HG02973 (cell line): ENCODE data around the gene CAPN8.
"Not testable (repeated sequence)": the region's sequence is repeated elsewhere in the genome, so short reads cannot be mapped to it uniquely, and the experiment has no call there.

Experiments
- ATAC-seq: cut with Tn5 transposase; IDR thresholded peaks from one replicate; pipeline ENCODE4 v1.9.1; 2021; ENCODE audit warnings: moderate library complexity; ENCODE audit not compliant: unreplicated experiment

The CAPN8 gene

DNA sequence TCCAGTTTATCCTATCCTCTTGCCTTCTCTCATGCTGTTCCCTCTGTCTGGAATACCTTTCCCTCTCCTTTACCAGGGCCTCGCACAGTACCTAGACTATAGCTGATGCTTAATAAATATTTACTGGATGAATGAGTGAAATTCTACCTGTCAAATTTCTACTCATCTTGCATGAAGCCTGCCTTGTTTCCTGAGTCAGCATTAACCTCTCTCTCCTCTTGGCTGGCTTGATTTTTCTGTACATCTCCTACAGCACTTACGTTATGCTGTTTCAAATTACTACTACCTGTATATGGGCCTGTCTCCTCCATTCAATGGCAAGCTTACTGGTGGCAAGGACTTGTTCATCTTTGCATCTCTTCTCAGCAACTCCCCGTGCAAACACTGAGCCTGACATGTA, 130.8 kb downstream of the CAPN8 start:
- no peak for ATAC-seq

DNA sequence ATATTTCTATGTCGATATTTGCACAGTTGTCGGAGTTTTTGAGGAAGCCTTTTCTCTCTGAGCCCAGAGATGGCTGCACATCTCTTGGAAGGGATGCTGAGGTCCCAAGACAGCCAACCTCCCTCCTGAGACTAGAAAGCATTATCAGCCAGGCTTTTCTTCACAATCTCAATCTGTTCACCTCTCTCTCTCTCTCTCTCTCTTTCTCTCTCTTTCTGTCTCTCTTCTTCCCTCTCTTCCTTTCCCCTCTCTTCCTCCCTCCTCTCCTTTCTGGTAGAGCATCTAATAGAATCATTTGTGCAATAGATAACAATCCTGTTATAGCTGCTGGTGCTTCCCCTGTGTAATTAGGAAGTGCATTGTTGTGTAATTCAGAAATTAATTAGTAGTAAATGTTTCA, 131.8 kb downstream of the CAPN8 start:
- no peak for ATAC-seq

DNA sequence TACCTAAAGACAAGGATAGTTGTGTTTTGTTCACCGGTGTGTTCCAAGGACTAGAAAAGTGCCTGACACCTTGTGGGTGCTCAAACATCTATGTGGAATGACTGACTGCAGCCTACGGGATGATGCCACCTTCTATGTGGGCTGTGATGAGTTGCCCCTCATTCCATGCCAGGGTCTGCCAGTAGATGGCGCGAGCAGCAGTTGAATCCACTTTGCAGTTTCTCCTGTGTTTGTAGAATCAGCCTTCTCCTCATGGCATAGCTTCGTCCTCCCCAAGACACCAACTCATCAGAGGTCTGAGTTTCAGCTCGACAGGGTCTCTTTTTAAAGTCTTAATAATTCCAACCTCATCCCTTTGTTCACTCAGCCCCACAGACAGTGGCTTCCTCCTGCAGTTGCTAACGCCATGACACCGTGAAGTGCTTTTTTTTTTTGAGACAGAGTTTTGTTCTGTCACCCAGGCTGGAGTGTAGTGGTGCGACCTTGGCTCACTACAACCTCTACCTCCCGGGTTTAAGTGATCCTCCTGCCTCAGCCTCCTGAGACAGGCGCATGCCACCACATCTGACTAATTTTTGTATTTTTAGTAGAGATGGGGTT, 133.7 kb downstream of the CAPN8 start:
- no peak for ATAC-seq

DNA sequence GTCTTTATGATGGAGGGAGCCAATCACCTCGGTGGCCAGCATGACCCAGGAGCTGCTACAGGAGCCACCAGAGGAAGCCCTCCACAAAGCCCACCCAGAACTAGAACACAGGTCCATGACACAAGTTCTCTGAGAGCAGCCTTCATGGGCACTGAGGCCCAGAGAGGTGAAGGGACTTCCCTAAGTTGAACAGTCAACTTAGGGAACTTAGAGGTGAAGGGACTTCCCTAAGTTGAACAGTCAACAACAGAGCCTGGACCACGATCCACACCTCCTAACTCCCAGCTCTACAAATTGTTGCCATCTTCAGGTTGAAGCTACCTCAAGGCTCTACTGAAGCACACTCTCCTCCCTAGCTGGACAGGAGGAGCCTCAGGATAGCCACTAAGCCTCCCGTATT, 139.5 kb downstream of the CAPN8 start:
- ATAC-seq, result no peak

DNA sequence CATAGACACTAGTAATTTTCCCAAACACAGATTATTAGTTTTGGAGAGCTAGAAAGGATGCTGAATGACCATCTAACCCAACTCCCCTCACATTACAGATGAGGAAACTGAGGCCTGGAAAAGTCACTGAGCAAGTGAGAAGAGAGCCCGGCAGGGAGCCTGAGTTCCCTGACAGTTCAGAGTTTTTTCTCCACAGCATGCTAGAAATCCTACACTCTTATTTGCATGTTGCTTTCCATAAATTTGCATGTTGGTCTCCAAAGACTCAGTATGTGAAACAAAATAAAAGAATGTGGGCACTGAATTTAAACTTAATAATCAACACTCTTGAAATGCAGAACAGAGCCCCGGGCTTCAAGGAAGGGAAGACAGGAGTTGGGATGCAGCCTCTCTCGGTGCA, 140.0 kb downstream of the CAPN8 start:
- ATAC-seq, result no peak

DNA sequence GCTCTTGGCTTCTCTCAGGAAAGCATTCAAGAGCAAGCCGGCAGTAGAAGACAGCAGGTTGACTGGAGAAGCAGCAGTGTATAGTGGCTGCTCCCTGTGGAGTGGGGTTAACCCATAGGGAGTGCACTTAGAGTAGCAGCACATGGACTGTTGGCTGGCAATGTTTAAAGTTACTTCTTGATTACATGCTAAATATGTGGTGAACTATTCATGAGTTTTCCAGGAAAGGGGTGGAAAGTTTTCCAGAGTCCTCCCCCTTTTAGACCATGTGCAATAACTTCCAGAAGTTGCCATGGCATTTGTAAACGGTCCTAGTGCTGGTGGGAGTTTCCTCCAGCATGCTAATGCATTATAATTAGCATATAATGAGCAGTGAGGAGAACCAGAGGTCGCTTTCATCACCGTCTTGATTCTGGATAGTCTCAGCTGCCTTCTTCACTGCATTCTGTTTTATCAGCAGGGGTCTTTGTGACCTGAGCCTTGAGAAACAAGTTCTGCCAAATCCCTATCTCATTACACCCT, 140.5 kb downstream of the CAPN8 start:
- ATAC-seq, result no peak

DNA sequence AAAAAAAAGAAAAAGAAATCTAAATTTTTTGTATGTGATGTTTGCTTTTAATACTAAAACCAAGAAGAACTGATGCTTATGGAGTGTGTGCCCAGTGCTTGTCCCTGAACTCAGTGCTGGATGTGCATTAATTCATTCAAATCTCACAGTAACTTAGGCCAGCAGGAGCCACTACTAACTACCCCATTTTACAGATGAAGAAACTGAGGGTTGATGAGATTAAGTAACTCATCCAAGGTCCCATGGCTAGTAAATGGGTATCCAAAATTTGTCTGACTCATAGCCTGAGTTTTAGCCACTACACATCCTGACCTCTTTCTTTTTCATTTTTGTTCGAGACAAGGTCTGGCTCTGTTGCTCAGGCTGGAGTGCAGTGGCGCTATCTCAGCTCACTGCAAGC, 144.4 kb downstream of the CAPN8 start:
- no peak for ATAC-seq

DNA sequence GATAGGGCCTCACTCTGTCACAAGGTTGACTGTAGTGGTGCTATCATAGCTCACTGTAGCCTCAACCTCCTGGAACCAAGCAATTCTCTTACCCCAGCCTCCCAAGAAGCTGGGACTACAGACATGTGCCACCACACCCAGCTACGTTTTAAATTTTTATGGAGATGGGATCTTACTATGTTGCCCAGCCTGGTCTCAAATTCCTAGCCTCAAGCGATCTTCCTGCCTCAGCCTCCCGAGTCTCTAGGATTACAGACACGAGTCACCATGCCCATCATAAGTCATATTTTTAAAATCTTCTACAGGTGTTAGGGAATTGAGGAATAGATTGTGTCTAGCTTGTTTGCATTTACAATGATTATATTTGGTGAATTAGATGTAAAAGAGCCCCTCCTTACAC, 145.3 kb downstream of the CAPN8 start:
- ATAC-seq, result no peak

DNA sequence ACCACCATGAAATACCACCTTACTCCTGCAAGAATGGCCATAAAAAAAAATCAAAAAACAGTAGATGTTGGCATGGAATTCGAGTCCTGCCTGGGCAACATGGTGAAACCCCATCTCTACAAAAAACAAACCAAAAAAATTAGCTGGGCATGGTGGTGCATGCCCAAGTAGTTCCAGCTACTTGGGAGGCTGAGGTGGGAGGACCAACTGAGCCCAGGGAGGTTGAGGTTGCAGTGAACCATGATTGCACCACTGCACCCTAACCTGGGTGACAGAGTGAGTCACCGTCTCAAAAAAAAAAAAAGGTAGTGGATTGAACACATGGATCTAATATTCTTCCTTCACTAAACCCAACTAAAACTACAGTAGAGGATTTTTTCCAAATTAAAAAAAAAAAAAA, 146.4 kb downstream of the CAPN8 start:
- ATAC-seq, result no peak

DNA sequence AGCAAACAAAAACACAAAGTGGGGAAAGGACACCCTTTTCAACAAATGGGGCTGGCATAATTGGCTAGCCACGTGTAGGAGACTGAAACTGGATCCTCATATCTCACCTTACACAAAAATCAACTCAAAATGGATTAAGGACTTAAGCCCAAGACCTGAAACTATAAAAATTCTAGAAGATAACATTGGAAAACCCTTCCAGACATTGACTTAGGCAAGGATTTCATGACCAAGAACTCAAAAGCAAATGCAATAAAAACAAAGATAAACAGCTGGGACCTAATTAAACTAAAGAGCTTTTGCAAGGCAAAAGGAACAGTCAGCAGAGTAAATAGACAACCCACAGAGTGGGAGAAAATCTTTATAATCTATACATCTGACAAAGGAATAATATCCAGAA, 146.9 kb downstream of the CAPN8 start:
- ATAC-seq, result not testable (repeated sequence)

DNA sequence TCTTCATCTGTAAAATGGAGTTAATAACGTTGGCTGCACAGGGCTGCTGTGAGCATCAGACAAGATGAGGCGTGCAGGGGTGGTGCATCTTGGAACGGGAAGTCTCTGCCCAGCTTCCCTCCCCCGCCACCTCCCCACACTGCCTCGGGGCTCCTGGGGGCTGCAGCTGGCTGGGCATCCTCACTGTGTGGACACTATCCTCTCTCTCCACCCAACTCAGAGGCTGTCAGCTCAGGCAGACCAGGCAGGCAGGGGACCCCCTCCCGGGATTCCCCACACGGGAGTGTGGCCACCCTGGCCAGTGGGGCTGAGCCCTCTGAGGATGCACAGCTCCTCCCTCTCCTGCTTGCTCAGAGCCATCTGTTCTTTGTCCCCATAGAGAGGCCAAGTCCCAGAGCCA, 149.6 kb downstream of the CAPN8 start:
- ATAC-seq, result no peak

DNA sequence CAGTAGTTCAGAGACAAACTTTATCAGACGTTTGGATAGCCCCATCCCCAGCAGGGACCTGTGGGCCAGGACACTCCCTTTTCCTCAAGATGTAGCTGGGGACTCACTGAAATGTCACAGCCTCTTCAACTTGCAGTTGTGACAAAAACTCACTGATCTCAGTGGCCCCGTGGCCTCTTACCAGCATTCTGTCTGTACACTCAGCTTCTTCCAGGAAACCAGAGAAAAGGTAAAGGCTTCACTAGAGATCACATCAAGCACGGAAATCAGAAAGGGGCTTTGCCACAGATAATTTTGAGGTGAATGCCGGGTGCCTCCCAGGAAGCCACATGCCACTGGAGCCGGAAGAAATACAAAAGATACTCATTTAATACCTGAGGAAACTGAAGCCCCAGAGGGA, 150.1 kb downstream of the CAPN8 start:
- no peak for ATAC-seq

DNA sequence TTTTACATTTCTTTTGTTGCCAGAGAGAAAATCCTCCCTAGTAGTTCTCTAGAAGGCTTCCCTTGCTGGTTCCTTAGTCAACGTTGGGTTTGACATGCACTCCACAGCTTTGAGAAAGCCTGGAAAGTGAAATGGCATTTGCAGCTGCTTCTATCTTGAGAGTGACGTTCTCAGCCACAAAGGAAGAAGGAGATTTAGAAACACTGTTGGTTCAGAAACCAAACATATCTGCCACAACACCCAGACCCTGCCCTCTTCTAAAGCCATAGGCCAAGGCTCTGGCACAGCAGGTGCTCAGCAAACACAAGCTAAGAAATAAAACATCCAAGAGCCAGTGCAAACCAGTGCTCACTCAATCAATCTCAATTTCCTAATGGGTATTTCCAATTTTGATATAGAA, 150.9 kb downstream of the CAPN8 start:
- ATAC-seq, result no peak

DNA sequence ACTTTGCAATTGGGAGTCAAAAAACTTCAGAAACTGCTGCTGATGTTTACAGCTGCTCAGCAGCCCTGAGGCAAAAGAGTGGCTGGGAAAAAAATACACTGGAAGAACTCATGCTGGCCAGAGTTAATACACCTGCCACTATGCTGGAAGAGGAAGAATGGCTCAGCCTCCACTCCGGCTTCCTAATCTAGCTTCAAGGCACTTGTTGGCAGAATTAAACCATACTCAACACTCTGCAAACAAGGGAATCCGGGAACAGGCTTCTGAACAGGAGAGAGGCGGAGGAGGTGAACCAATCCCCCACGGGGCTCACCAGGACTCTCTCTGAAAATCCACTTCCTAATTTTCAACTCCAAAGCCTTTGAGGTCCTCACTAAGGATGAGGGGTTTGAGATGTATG, 152.2 kb downstream of the CAPN8 start:
- ATAC-seq, result no peak

DNA sequence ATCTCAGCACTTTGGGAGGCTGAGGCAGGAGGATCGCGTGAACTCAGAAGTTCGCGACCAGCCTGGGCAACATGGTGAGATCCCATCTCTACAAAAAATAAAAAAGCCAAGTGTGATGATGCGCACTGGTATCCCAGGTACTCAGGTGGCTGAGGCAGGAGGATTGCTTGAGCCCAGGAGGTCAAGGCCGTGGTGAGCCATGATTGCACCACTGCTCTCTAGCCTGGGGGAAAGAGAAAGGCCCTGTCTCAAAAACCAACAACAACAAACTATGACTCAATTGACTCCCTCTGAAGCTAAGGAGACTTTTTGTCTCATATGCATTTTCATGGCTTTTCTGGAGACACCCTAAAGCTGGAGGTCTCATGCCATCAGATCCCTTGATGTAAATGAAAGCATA, 153.4 kb downstream of the CAPN8 start:
- no peak for ATAC-seq

DNA sequence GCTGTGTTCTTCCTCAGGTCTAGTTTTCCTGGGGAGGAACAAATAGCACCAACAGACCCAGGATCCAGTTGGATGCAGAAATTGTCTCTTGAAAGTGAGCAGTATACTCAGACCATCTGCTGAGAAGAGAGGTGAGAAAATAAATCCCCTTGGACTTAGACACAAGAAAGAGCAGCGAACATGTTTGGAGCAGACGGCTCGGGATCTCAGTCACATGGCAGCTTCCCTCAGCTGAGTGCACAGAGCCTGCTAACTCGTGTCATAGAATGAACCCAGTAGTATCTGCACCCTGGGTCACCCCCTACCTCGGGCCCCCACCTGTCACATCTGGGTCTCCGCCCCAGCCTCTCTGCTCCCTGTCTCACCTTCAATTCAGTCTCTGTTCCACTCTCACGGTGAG, 156.7 kb downstream of the CAPN8 start:
- ATAC-seq, result no peak

DNA sequence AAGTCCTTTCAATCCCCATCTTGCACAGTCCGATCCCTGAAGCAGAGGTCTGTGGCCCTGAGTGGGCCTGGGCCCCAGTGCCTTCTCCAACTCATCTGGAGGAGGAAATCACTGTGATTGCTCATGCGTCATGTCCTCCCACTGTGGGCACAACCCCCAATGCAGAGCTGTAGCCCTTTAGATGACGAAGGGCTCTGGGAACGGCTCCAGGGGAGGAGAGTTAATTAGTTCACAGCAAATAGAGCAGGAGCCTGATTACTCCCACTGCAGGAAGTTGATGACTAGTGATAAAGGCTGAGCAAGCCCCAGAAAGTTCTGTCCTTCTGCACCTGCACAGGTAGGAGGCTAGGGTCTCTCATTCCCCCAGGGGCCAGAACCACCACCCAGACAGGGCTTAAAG, 160.8 kb downstream of the CAPN8 start:
- ATAC-seq, result no peak

DNA sequence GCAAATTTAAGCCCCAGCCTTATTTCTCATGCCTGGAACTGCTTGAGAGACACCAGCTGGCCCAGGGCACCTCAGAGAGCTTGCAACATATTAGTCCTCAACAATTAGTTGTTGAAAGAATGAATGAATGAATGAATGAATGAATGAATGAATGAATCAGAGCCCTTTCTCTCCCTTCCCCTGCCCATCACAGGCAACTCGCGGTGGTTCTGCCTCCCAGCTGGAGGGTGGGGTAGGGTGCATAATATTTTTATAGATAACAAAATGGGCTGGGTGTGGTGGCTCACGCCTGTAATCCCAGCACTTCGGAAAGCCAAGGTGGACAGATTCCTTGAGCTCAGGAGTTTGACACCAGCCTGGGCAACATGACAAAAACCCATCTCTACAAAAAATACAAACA, 162.2 kb downstream of the CAPN8 start:
- ATAC-seq, result no peak

DNA sequence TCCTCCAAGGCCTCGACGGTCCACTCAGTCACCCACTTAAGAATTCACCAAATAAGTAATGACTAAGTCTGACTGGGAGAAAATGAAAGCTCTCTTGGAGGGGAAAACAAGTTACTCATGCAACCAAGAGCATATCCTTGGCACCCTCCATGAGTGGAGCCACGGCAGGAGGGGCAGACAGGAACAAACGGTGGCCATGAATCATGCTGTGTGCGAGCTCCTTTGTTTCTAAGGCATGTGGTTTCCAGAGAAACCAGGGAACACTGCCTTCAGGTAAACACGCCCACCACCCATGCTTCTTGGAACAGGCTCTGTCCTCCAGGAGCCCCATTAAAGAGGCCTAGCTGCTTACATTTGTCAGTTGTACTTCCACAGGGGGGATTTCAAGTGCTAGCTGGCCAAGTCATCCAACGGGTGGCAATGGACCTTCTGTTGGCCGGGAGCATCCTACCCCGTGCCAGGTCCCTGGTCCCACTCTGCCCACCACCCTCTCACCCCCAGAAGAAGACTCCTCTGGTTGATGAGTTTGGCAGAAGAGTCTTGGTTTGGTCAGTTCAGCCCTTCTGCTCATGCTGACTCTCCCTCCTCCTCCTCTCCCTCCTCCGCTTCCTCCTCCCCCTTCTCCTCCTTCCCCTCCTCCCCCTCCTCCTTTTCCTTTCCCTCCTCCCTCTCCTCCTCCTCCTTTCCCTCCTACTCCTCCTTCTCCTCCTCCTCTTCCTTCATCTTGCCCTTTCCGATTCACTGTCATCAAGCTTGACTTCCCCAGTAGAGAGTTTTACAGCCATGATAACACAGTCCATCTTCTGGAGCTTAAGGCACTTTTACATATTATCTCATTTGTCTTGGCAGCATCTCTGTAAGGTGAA, 164.7 kb downstream of the CAPN8 start:
- no peak for ATAC-seq

DNA sequence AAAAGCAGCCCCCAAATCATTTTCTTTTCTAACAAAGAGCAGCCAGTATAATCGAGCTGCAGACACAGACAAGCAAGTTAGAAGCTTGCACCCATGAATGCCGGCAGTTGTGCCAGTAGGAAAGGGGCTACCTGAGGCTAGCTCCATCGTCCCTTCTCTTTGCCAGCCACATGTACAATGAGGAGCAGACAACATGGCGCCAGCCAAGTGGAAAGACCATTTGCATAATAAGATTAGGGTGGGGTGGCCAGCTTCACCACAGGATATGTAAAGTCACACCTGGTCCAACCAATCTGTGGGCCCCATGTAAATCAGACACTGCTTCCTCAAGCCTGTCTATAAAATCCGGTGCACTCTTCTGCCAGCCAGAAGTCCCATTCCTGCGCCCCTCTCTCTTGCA, 168.6 kb downstream of the CAPN8 start:
- no peak for ATAC-seq

DNA sequence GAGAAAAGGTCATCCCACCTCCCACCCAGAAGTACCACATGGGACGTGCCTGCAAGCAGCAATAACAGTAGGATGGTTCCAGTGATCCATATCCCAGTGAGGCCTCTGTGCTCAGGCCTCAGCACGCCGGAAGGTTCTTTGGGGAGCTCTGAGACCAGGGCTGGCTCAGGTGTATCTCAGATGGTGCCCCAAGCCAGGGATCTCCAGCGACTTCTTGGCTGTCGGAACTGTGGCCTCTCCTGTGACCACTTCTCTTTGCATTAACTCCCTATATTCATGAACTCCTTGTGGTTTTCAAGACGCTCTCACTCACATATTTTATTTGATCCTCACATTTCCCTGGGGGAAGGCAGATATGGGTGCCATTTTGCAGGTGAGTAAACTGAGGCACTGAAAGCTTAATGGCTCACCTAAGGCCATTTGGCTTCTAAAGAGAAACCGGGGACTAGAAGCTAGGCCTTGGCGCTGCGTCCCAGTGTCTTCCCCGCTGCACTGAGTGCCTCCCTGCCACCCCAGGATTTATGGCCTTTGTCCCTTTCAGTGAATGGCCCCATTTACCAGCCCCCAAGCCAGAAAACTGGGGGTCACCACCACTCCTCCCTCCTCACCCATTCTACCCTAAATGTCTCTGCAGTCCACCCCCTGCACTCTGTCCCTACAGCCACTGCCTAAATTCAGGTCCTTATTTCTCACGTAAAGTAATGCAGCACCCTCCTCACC, 170.4 kb downstream of the CAPN8 start:
- ATAC-seq, result no peak

DNA sequence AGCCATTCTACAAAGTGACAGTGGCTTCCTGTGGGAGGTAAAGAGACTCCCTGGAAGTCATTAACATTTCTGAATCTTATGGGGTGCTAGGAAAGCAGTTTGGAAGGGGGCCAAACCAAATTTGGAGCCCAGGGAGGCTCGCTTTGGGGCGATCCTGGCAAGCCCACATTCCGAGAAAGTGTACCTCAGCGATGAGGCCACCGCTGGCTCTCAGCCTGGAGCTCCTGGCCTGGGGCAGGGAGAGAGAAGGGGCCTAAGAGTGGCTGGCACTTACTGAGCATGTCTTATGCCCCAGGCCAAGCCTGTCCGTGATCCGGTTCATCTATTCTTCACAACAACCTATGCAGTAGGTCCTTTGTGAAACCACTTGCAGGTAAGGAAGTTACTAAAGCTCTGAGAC, 173.5 kb downstream of the CAPN8 start:
- no peak for ATAC-seq
